MCF 10A (cell line): ENCODE results near the gene MARK3. TPM values are rescaled to one million over a fixed set of nuclear protein-coding genes. Genes with fewer than 3 reads are reported as not detected.

Source experiments
- BruUV-seq: library from RNA; stranded (reverse); fragments of 400-500 nt; replicated peaks from 2 replicates; lab custom pipeline; 2021; lab: Mats Ljungman, UMichigan
- CTCF ChIA-PET: fragments of 300-600 bp; sonication (Branson Sonifier 250); formaldehyde crosslinking; extraction: SDS; loops from one replicate; lab custom pipeline; 2021; ENCODE audit warnings: antibody characterized with exemption, inconsistent platforms; lab: Yijun Ruan, JAX
- POLR2A ChIA-PET: fragments of 300-600, 350-650 bp; sonication (Branson Sonifier 250); formaldehyde crosslinking; extraction: SDS; loops from one replicate; lab custom pipeline; 2020; ENCODE audit warnings: antibody characterized with exemption, inconsistent platforms; lab: Yijun Ruan, JAX
- DNase-seq: peaks from one replicate; pipeline ENCODE4 v3.0.0-alpha.2; 2018; ENCODE audit not compliant: unreplicated experiment
- H3K27ac Mint-ChIP-seq: one replicate; pipeline ENCODE4 v1.8.0; 2022; ENCODE audit warnings: mild to moderate bottlenecking, low read depth, mixed read lengths; ENCODE audit not compliant: unreplicated experiment
- H3K27me3 Mint-ChIP-seq: one replicate; pipeline ENCODE4 v1.8.0; 2022; ENCODE audit warnings: mixed read lengths; ENCODE audit not compliant: insufficient read depth, unreplicated experiment
- H3K36me3 Mint-ChIP-seq: one replicate; pipeline ENCODE4 v1.8.0; 2022; ENCODE audit warnings: mild to moderate bottlenecking, moderate library complexity, mixed read lengths; ENCODE audit not compliant: insufficient read depth, unreplicated experiment
- H3K4me1 Mint-ChIP-seq: one replicate; pipeline ENCODE4 v1.8.0; 2022; ENCODE audit warnings: mixed read lengths; ENCODE audit not compliant: insufficient read depth, unreplicated experiment
- H3K4me3 Mint-ChIP-seq: one replicate; pipeline ENCODE4 v1.8.0; 2022; ENCODE audit warnings: mild to moderate bottlenecking, moderate library complexity, mixed read lengths; ENCODE audit not compliant: unreplicated experiment
- H3K9me3 Mint-ChIP-seq: one replicate; pipeline ENCODE4 v1.8.0; 2022; ENCODE audit warnings: mixed read lengths; ENCODE audit not compliant: unreplicated experiment
- intact Hi-C: fragments of 100-400 bp; cut with micrococcal nuclease; formaldehyde crosslinking; loops from 2 replicates; pipeline ENCODE4 v1.14.1; 2022
- total RNA-seq: library from RNA; stranded (reverse); gene quantifications from 2 replicates; pipeline ENCODE4 v1.2.3, GENCODE V29; 2022
- TF ChIP-seq, protein P1 (sequence below): fragments of 200-600 bp; IDR thresholded peaks from one replicate; pipeline ENCODE4 v1.8.0; 2022; ENCODE audit warnings: antibody characterized with exemption, mild to moderate bottlenecking; ENCODE audit not compliant: unreplicated experiment

The MARK3 gene
- total RNA-seq, 1 experiment from 2014 or later: 130 TPM

DNA sequence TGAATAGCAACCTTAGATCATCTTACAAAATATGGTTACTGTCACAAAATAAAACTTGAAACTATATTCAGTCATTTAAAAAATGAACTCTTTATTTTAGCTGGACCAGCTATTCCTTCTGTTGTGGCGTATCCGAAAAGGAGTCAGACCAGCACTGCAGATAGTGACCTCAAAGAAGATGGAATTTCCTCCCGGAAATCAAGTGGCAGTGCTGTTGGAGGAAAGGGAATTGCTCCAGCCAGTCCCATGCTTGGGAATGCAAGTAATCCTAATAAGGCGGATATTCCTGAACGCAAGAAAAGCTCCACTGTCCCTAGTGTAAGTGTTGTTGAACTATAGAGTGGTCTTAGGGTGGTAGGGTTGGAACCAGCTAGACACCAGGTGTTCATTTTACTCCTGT lies 89.7 kb downstream of the MARK3 start:
- no peaks in the 10 kb centered on the region for H3K27me3 Mint-ChIP-seq
- no TSS peak for BruUV-seq
- no peaks in the 10 kb centered on the region for H3K4me1 Mint-ChIP-seq
- peaks cover 85% of the 10 kb centered on the region for H3K36me3 Mint-ChIP-seq
- POLR2A ChIA-PET: no interaction called here
- no peak for DNase-seq
- H3K4me3 Mint-ChIP-seq: no peak overlapping the region
- H3K27ac Mint-ChIP-seq: no peak overlapping the region
- CTCF ChIA-PET: no interaction called here
- no peaks in the 10 kb centered on the region for H3K9me3 Mint-ChIP-seq
- TF ChIP-seq, protein P1, sequence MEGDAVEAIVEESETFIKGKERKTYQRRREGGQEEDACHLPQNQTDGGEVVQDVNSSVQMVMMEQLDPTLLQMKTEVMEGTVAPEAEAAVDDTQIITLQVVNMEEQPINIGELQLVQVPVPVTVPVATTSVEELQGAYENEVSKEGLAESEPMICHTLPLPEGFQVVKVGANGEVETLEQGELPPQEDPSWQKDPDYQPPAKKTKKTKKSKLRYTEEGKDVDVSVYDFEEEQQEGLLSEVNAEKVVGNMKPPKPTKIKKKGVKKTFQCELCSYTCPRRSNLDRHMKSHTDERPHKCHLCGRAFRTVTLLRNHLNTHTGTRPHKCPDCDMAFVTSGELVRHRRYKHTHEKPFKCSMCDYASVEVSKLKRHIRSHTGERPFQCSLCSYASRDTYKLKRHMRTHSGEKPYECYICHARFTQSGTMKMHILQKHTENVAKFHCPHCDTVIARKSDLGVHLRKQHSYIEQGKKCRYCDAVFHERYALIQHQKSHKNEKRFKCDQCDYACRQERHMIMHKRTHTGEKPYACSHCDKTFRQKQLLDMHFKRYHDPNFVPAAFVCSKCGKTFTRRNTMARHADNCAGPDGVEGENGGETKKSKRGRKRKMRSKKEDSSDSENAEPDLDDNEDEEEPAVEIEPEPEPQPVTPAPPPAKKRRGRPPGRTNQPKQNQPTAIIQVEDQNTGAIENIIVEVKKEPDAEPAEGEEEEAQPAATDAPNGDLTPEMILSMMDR: no peak
- intact Hi-C loops: no loop called here

DNA sequence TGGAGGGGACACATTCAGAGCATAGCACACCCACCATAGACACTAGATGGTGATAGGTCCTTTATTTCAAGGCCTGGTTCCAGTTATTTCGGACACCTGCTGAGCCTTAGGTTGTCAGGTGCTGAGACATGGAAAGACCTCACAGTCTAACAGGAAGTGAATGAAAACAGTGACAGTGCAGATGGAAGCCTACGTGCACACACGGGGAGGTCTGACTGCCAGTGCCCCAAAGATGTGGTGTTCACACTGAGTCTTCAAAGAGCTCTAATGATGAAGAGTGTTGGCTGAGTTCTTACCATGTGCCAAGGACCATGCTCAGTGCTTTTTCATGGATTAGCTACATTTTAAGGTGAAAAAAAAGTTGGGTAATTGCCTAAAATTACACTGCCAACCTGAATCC lies 90.8 kb downstream of the MARK3 start:
- Mint-ChIP-seq H3K27ac (no peak overlapping the region), H3K27me3 (no peaks in the 10 kb centered on the region), H3K9me3 (no peaks in the 10 kb centered on the region), H3K4me3 (no peak overlapping the region), H3K4me1 (peaks cover 4% of the 10 kb centered on the region), H3K36me3 (peaks cover 84% of the 10 kb centered on the region)
- DNase-seq: no peak
- BruUV-seq: no TSS peak
- ChIA-PET CTCF (interaction anchor here (0.6 to 0.8 kb wide), 3 partner anchors 19 to 83 kb away, joined by 3 to 5 read pairs (median 3); no protein-coding TSS in a partner anchor), POLR2A (interaction anchor here (0.7 kb wide), 1 partner anchor 9 kb away, joined by 3 read pairs; no protein-coding TSS in a partner anchor)
- intact Hi-C loops: no loop called here
- TF ChIP-seq, protein P1: no peak

DNA sequence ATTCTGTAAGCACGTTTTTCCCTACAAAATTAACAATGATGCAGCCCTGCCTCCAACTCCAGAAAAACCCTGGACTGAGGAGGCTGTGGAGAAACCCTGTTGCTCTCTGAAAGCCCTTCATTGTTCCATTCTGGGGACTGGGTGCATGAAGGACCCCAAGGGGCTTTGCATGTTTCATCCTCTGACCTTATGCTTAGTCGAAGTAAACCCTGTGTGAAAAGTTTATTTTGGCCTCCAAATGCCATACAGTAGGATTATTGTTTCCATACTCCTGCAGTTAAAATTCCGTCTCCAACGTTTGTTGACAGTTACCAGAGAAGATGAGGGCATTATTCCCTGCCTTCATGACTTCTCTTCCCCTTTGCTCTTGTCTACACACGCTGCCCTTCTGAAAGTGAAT lies 91.4 kb downstream of the MARK3 start:
- TF ChIP-seq, protein P1: no peak
- no TSS peak for BruUV-seq
- POLR2A ChIA-PET: no interaction called here
- Mint-ChIP-seq H3K27ac (no peak overlapping the region), H3K9me3 (no peaks in the 10 kb centered on the region), H3K4me3 (no peak overlapping the region), H3K4me1 (peaks cover 9% of the 10 kb centered on the region), H3K36me3 (peaks cover 84% of the 10 kb centered on the region), H3K27me3 (no peaks in the 10 kb centered on the region)
- DNase-seq: no peak
- intact Hi-C loops: no loop called here
- CTCF ChIA-PET: interaction anchor here (0.6 to 0.8 kb wide), 2 partner anchors 39 to 84 kb away, joined by 3 to 5 read pairs; no protein-coding TSS in a partner anchor

DNA sequence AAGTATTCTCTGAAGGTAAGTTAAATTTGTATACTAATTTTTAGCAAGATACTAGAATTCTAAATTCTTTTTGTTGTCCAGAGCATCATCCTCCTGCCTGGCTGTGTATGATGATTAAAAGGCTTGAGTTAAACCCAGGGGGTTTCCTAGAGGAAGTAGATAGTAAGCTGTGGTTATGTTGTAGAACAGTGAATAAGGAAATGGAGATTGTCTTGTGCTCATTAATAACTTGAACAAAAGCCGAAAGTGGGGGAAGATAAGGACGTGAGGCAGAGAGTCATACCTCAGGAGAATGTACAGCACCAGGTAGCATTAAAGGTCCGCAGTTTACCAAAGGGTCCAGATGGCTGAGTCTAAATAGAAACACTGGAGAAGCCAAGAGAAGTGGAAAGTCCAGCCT lies 95.4 kb downstream of the MARK3 start:
- TSS peak; percentile 9 for BruUV-seq
- TF ChIP-seq, protein P1: no peak
- POLR2A ChIA-PET: no interaction called here
- Mint-ChIP-seq H3K9me3 (no peaks in the 10 kb centered on the region), H3K27ac (no peak overlapping the region), H3K4me1 (peaks cover 14% of the 10 kb centered on the region), H3K27me3 (no peaks in the 10 kb centered on the region), H3K36me3 (peaks cover 78% of the 10 kb centered on the region), H3K4me3 (no peak overlapping the region)
- intact Hi-C loops: no loop called here
- CTCF ChIA-PET: interaction anchor here (1.7 kb wide), 1 partner anchor 19 kb away, joined by 4 read pairs; no protein-coding TSS in a partner anchor
- no peak for DNase-seq
